Trophoblast cell (in vitro differentiated cells and primary cell): ENCODE data around the gene POMGNT2.
A peak's percentile ranks its signal among the peaks of the same experiment; 100 is the strongest.
"Not testable (repeated sequence)": the region's sequence is repeated elsewhere in the genome, so short reads cannot be mapped to it uniquely, and the experiment has no call there.

Experiments used
- DNase-seq, 2 donors: peaks; one replicate each; pipeline ENCODE4 v3.0.0-alpha.2; 2016
- H2AFZ ChIP-seq: 2 replicates; pipeline ENCODE4 v1.6.1; 2013; ENCODE audit warnings: low read length, moderate library complexity, mild to moderate bottlenecking; ENCODE audit not compliant: insufficient read depth, poor library complexity
- H2AK5ac ChIP-seq: 2 replicates; pipeline ENCODE4 v1.6.1; 2013; ENCODE audit warnings: mild to moderate bottlenecking, low read length
- H2BK120ac ChIP-seq: 2 replicates; pipeline ENCODE4 v1.6.1; 2013; ENCODE audit warnings: low read length, mild to moderate bottlenecking, moderate library complexity; ENCODE audit not compliant: insufficient read depth, poor library complexity
- H2BK12ac ChIP-seq: 2 replicates; pipeline ENCODE4 v1.6.1; 2013; ENCODE audit warnings: mild to moderate bottlenecking, low read length, moderate library complexity
- H2BK5ac ChIP-seq: 2 replicates; pipeline ENCODE4 v1.6.1; 2013; ENCODE audit warnings: low read length, low read depth, moderate library complexity, mild to moderate bottlenecking; ENCODE audit not compliant: poor library complexity
- H3K14ac ChIP-seq: 2 replicates; pipeline ENCODE4 v1.6.1; 2013; ENCODE audit warnings: mild to moderate bottlenecking, low read length
- H3K18ac ChIP-seq: 2 replicates; pipeline ENCODE4 v1.6.1; 2013; ENCODE audit warnings: mild to moderate bottlenecking, low read length
- H3K23ac ChIP-seq: 2 replicates; pipeline ENCODE4 v1.6.1; 2013; ENCODE audit warnings: low read length
- H3K27ac ChIP-seq: 2 replicates; pipeline ENCODE4 v1.5.1; 2013; ENCODE audit warnings: low read depth, mild to moderate bottlenecking, inconsistent platforms, low read length, moderate library complexity
- H3K27me3 ChIP-seq: 2 replicates; pipeline ENCODE4 v1.6.1; 2013; ENCODE audit warnings: inconsistent platforms, mild to moderate bottlenecking, low read length, moderate library complexity; ENCODE audit not compliant: insufficient read depth
- H3K36me3 ChIP-seq, 2 experiments: 1 replicate in 1 of 2; 2 replicates in 1 of 2; pipeline ENCODE4 v1.6.1; 2013; ENCODE audit warnings: low read length in 2 of 2, mild to moderate bottlenecking in 2 of 2, moderate library complexity in 1 of 2; ENCODE audit not compliant: insufficient read depth in 2 of 2, control insufficient read depth in 1 of 2
- H3K4ac ChIP-seq: 2 replicates; pipeline ENCODE4 v1.6.1; 2013; ENCODE audit warnings: low read depth, mild to moderate bottlenecking, low read length, moderate library complexity
- H3K4me1 ChIP-seq, 2 experiments: 1 replicate in 1 of 2; 2 replicates in 1 of 2; pipeline ENCODE4 v1.6.1; 2013; ENCODE audit warnings: low read length in 2 of 2, mild to moderate bottlenecking in 2 of 2, moderate library complexity in 1 of 2; ENCODE audit not compliant: insufficient read depth in 2 of 2, control insufficient read depth in 1 of 2
- H3K4me2 ChIP-seq: 2 replicates; pipeline ENCODE4 v1.6.1; 2013; ENCODE audit warnings: inconsistent platforms, mild to moderate bottlenecking, low read length, moderate library complexity
- H3K4me3 ChIP-seq: 2 replicates; pipeline ENCODE4 v1.5.1; 2013; ENCODE audit warnings: mild to moderate bottlenecking, low read depth, low read length, inconsistent platforms
- H3K79me1 ChIP-seq: one replicate; pipeline ENCODE4 v1.6.1; 2013; ENCODE audit warnings: low read length
- H3K79me2 ChIP-seq: 2 replicates; pipeline ENCODE4 v1.6.1; 2013; ENCODE audit warnings: low read length, mild to moderate bottlenecking; ENCODE audit not compliant: control insufficient read depth, insufficient read depth, poor library complexity
- H3K9ac ChIP-seq: 2 replicates; pipeline ENCODE4 v1.6.1; 2013; ENCODE audit warnings: mild to moderate bottlenecking, low read length
- H3K9me3 ChIP-seq: 2 replicates; pipeline ENCODE4 v1.6.1; 2013; ENCODE audit warnings: low read depth, mild to moderate bottlenecking, control low read depth, inconsistent platforms, low read length; ENCODE audit not compliant: insufficient read depth
- H4K12ac ChIP-seq: 2 replicates; pipeline ENCODE4 v1.6.1; 2013; ENCODE audit warnings: low read depth, mild to moderate bottlenecking, low read length, moderate library complexity
- H4K8ac ChIP-seq: 2 replicates; pipeline ENCODE4 v1.6.1; 2013; ENCODE audit warnings: low read depth, mild to moderate bottlenecking, low read length, moderate library complexity
- H4K91ac ChIP-seq: one replicate; pipeline ENCODE4 v1.6.1; 2013; ENCODE audit warnings: low read depth, mild to moderate bottlenecking, low read length, moderate library complexity
- WGBS: extraction: QIAGEN DNeasy Blood & Tissue Kit; methylation state at CpG from one replicate; pipeline ENCODE4 v1.1.7; 2013; ENCODE audit warnings: missing lambda C conversion rate; ENCODE audit not compliant: insufficient read length, insufficient coverage; ENCODE audit errors: extremely low coverage; 5-methylcytosine and 5-hydroxymethylcytosine counted together

The POMGNT2 gene

GRCh38 chr3:43053291-43053690, 52.6 kb downstream of the POMGNT2 start:
- Histone ChIP-seq H3K14ac (no peak overlapping the region), H3K36me3 (no peaks in the 10 kb centered on the region), H2BK120ac (no peak overlapping the region), H3K4ac (no peak overlapping the region), H3K4me2 (no peak overlapping the region), H2AFZ (no peak overlapping the region), H2AK5ac (no peak overlapping the region), H4K8ac (no peak overlapping the region), H3K18ac (no peak overlapping the region), H2BK12ac (no peak overlapping the region), H3K79me2 (no peaks in the 10 kb centered on the region), H3K27me3 (no peaks in the 10 kb centered on the region), H3K23ac (no peak overlapping the region), H4K91ac (no peak overlapping the region), H4K12ac (no peak overlapping the region), H3K4me3 (no peak overlapping the region), H3K9me3 (peaks cover 4% of the 10 kb centered on the region), H3K79me1 (no peaks in the 10 kb centered on the region), H3K4me1 (no peaks in the 10 kb centered on the region), H3K9ac (no peak overlapping the region), H3K27ac (no peak overlapping the region), H2BK5ac (no peak overlapping the region)
- no CpG with 5 or more reads among the region's 12 CpGs for WGBS
- no peak for DNase-seq

GRCh38 chr3:43048470-43048869, 57.4 kb downstream of the POMGNT2 start:
- H2AFZ ChIP-seq: no peak overlapping the region
- H2AK5ac ChIP-seq: no peak overlapping the region
- no peak overlapping the region for H2BK12ac ChIP-seq
- H3K23ac ChIP-seq: no peak overlapping the region
- no peak for DNase-seq
- H3K9me3 ChIP-seq: peaks cover 19% of the 10 kb centered on the region
- no peak overlapping the region for H4K12ac ChIP-seq
- H4K8ac ChIP-seq: no peak overlapping the region
- no peak overlapping the region for H3K4me2 ChIP-seq
- no peak overlapping the region for H3K27ac ChIP-seq
- no peak overlapping the region for H2BK120ac ChIP-seq
- H3K9ac ChIP-seq: no peak overlapping the region
- H3K79me2 ChIP-seq: no peaks in the 10 kb centered on the region
- H3K4ac ChIP-seq: no peak overlapping the region
- H4K91ac ChIP-seq: no peak overlapping the region
- H3K4me1 ChIP-seq: no peaks in the 10 kb centered on the region
- no peaks in the 10 kb centered on the region for H3K27me3 ChIP-seq
- H3K18ac ChIP-seq: no peak overlapping the region
- no peak overlapping the region for H2BK5ac ChIP-seq
- H3K36me3 ChIP-seq: no peaks in the 10 kb centered on the region
- no peak overlapping the region for H3K14ac ChIP-seq
- no peaks in the 10 kb centered on the region for H3K79me1 ChIP-seq
- no peak overlapping the region for H3K4me3 ChIP-seq

GRCh38 chr3:43046583-43046982, 59.3 kb downstream of the POMGNT2 start:
- no peak overlapping the region for H3K23ac ChIP-seq
- no peak overlapping the region for H2BK120ac ChIP-seq
- no peak overlapping the region for H2AFZ ChIP-seq
- H3K4me1 ChIP-seq: no peaks in the 10 kb centered on the region
- H3K27ac ChIP-seq: no peak overlapping the region
- H2BK12ac ChIP-seq: no peak overlapping the region
- no peak overlapping the region for H4K91ac ChIP-seq
- H3K4me3 ChIP-seq: peak overlapping the region; percentile 8
- peaks cover 19% of the 10 kb centered on the region for H3K9me3 ChIP-seq
- H3K14ac ChIP-seq: no peak overlapping the region
- no peak overlapping the region for H3K9ac ChIP-seq
- no peak overlapping the region for H2AK5ac ChIP-seq
- H2BK5ac ChIP-seq: no peak overlapping the region
- no peaks in the 10 kb centered on the region for H3K79me1 ChIP-seq
- H4K8ac ChIP-seq: no peak overlapping the region
- no peak overlapping the region for H3K4me2 ChIP-seq
- H3K36me3 ChIP-seq: no peaks in the 10 kb centered on the region
- no peak for DNase-seq
- no peak overlapping the region for H3K18ac ChIP-seq
- no CpG with 5 or more reads among the region's 1 CpG for WGBS
- no peaks in the 10 kb centered on the region for H3K27me3 ChIP-seq
- H3K4ac ChIP-seq: no peak overlapping the region
- no peaks in the 10 kb centered on the region for H3K79me2 ChIP-seq
- no peak overlapping the region for H4K12ac ChIP-seq

GRCh38 chr3:43045079-43045478, 60.8 kb downstream of the POMGNT2 start:
- H3K27ac ChIP-seq, H4K12ac ChIP-seq: not testable (repeated sequence)

GRCh38 chr3:43043793-43044192, 62.1 kb downstream of the POMGNT2 start:
- no peaks in the 10 kb centered on the region for H3K27me3 ChIP-seq
- H3K4ac ChIP-seq: no peak overlapping the region
- no peak for DNase-seq
- H3K4me1 ChIP-seq: no peaks in the 10 kb centered on the region
- H3K23ac ChIP-seq: no peak overlapping the region
- no peak overlapping the region for H3K9ac ChIP-seq
- H3K4me2 ChIP-seq: no peak overlapping the region
- H3K14ac ChIP-seq: no peak overlapping the region
- no peak overlapping the region for H4K12ac ChIP-seq
- no CpG with 5 or more reads among the region's 2 CpGs for WGBS
- no peaks in the 10 kb centered on the region for H3K79me1 ChIP-seq
- H3K4me3 ChIP-seq: no peak overlapping the region
- H3K36me3 ChIP-seq: no peaks in the 10 kb centered on the region
- no peak overlapping the region for H2AK5ac ChIP-seq
- no peak overlapping the region for H2BK12ac ChIP-seq
- no peak overlapping the region for H4K91ac ChIP-seq
- no peak overlapping the region for H3K27ac ChIP-seq
- H2AFZ ChIP-seq: no peak overlapping the region
- H2BK120ac ChIP-seq: no peak overlapping the region
- H3K18ac ChIP-seq: no peak overlapping the region
- no peak overlapping the region for H2BK5ac ChIP-seq
- H3K79me2 ChIP-seq: no peaks in the 10 kb centered on the region
- H4K8ac ChIP-seq: no peak overlapping the region
- peaks cover 19% of the 10 kb centered on the region for H3K9me3 ChIP-seq

More at GRCh38 chr3:43045079-43045478, 60.8 kb downstream of the POMGNT2 start:
- H4K91ac ChIP-seq, H4K8ac ChIP-seq, H3K23ac ChIP-seq, H3K4me1 ChIP-seq, H3K79me1 ChIP-seq, H2BK12ac ChIP-seq, H3K14ac ChIP-seq, H3K9ac ChIP-seq, DNase-seq, H3K79me2 ChIP-seq, H3K18ac ChIP-seq, H3K36me3 ChIP-seq, H2BK5ac ChIP-seq, H3K27me3 ChIP-seq, H2AK5ac ChIP-seq, H3K4me3 ChIP-seq, H3K4me2 ChIP-seq, H3K4ac ChIP-seq, H2BK120ac ChIP-seq, H2AFZ ChIP-seq: not testable (repeated sequence)
- peaks cover 19% of the 10 kb centered on the region for H3K9me3 ChIP-seq
